IMR-90 (cell line): Measurements from ENCODE around the gene ATP2A3. TPM values are rescaled to one million over a fixed set of nuclear protein-coding genes. Genes with fewer than 3 reads are reported as not detected.

Source experiments
- ATAC-seq: fragments of 200-7000 bp; cut with Tn5 transposase; 2 replicates; pipeline ENCODE4 v1.9.1; 2020; ENCODE audit warnings: low read depth, mild to moderate bottlenecking, moderate library complexity
- BruUV-seq: library from RNA; stranded (reverse); fragments of 400-500 nt; replicated peaks from 2 replicates; lab custom pipeline; 2021; lab: Mats Ljungman, UMichigan
- CTCF ChIA-PET: fragments of 300-600 bp; formaldehyde crosslinking; extraction: SDS; loops from one replicate; lab custom pipeline; 2021; ENCODE audit warnings: antibody characterized with exemption; lab: Yijun Ruan, JAX
- POLR2A ChIA-PET: fragments of 300-600 bp; sonication (Branson Sonifier 250); formaldehyde crosslinking; loops from one replicate; lab custom pipeline; 2022; ENCODE audit warnings: antibody characterized with exemption; ENCODE audit not compliant: unreplicated experiment; lab: Charles Lee
- DNase-seq: peaks from one replicate; pipeline ENCODE4 v3.0.0; 2013
- H2AFZ ChIP-seq: replicated peaks from 2 replicates; pipeline ENCODE3; 2013; ENCODE audit warnings: low read length, mild to moderate bottlenecking; ENCODE audit not compliant: poor library complexity
- H2AK5ac ChIP-seq: 2 replicates; pipeline ENCODE4 v1.6.1; 2013; ENCODE audit warnings: low read depth, low read length, inconsistent platforms
- H2AK9ac ChIP-seq: replicated peaks from 2 replicates; pipeline ENCODE3; 2013; ENCODE audit warnings: mild to moderate bottlenecking, low read depth, low read length, moderate library complexity; ENCODE audit not compliant: poor library complexity
- H2BK120ac ChIP-seq: 2 replicates; pipeline ENCODE4 v1.6.1; 2013; ENCODE audit warnings: low read depth, low read length, inconsistent platforms
- H2BK15ac ChIP-seq: 3 replicates; pipeline ENCODE4 v1.6.1; 2013; ENCODE audit warnings: low read depth, low read length, inconsistent platforms
- H2BK20ac ChIP-seq: 2 replicates; pipeline ENCODE4 v1.6.1; 2013; ENCODE audit warnings: low read depth, mild to moderate bottlenecking, inconsistent platforms, low read length, moderate library complexity
- H2BK5ac ChIP-seq: 2 replicates; pipeline ENCODE4 v1.6.1; 2013; ENCODE audit warnings: mild to moderate bottlenecking, low read depth, low read length, inconsistent platforms; ENCODE audit not compliant: poor library complexity, severe bottlenecking
- H3K14ac ChIP-seq: replicated peaks from 2 replicates; pipeline ENCODE4 v1.6.1; 2013; ENCODE audit warnings: low read depth, low read length, inconsistent platforms
- H3K18ac ChIP-seq: 2 replicates; pipeline ENCODE4 v1.6.1; 2013; ENCODE audit warnings: low read depth, low read length, control low read depth
- H3K23ac ChIP-seq: 2 replicates; pipeline ENCODE4 v1.6.1; 2013; ENCODE audit warnings: low read depth, low read length, inconsistent platforms
- H3K27ac ChIP-seq: 2 replicates; pipeline ENCODE4 v1.5.1; 2013; ENCODE audit warnings: mild to moderate bottlenecking, control low read depth, low read length; ENCODE audit not compliant: insufficient read depth
- H3K27me3 ChIP-seq: 2 replicates; pipeline ENCODE4 v1.6.1; 2013; ENCODE audit warnings: low read length; ENCODE audit not compliant: control insufficient read depth, insufficient read depth
- H3K36me3 ChIP-seq: 2 replicates; pipeline ENCODE4 v1.6.1; 2013; ENCODE audit warnings: low read length, mixed read lengths; ENCODE audit not compliant: control insufficient read depth, insufficient read depth
- H3K4ac ChIP-seq: 2 replicates; pipeline ENCODE4 v1.6.1; 2013; ENCODE audit warnings: low read depth, low read length, inconsistent platforms
- H3K4me1 ChIP-seq: 2 replicates; pipeline ENCODE4 v1.6.1; 2013; ENCODE audit warnings: low read length, mixed read lengths; ENCODE audit not compliant: control insufficient read depth, insufficient read depth
- H3K4me2 ChIP-seq: 2 replicates; pipeline ENCODE4 v1.6.1; 2013; ENCODE audit warnings: low read depth, mild to moderate bottlenecking, control low read depth, low read length, moderate library complexity
- H3K4me3 ChIP-seq: 2 replicates; pipeline ENCODE4 v1.5.1; 2013; ENCODE audit warnings: low read depth, mild to moderate bottlenecking, control low read depth, low read length, moderate library complexity; ENCODE audit not compliant: insufficient read depth
- H3K56ac ChIP-seq: 2 replicates; pipeline ENCODE4 v1.6.1; 2013; ENCODE audit warnings: low read length, inconsistent platforms; ENCODE audit not compliant: insufficient read depth; ENCODE audit errors: extremely low read depth
- H3K79me1 ChIP-seq, 2 experiments: 2 replicates each; pipeline ENCODE4 v1.6.1; 2013; ENCODE audit warnings: low read length in 2 of 2, inconsistent platforms in 1 of 2, low read depth in 1 of 2
- H3K9ac ChIP-seq: 2 replicates; pipeline ENCODE4 v1.6.1; 2013; ENCODE audit warnings: low read depth, low read length, control low read depth
- H3K9me1 ChIP-seq: 2 replicates; pipeline ENCODE4 v1.6.1; 2013; ENCODE audit warnings: low read length, inconsistent platforms; ENCODE audit not compliant: insufficient read depth
- H3K9me3 ChIP-seq: 2 replicates; pipeline ENCODE4 v1.6.1; 2013; ENCODE audit warnings: low read length; ENCODE audit not compliant: control insufficient read depth, insufficient read depth
- H4K20me1 ChIP-seq: 2 replicates; pipeline ENCODE4 v1.6.1; 2013; ENCODE audit warnings: low read length, inconsistent platforms; ENCODE audit not compliant: insufficient read depth
- H4K5ac ChIP-seq: 2 replicates; pipeline ENCODE4 v1.6.1; 2013; ENCODE audit warnings: mild to moderate bottlenecking, low read depth, low read length, control low read depth
- H4K8ac ChIP-seq, 2 experiments: 2 replicates each; pipeline ENCODE4 v1.6.1; 2013; ENCODE audit warnings: low read depth in 2 of 2, low read length in 2 of 2, control low read depth in 1 of 2, inconsistent platforms in 1 of 2
- H4K91ac ChIP-seq: 2 replicates; pipeline ENCODE4 v1.6.1; 2013; ENCODE audit warnings: low read depth, low read length, inconsistent platforms; ENCODE audit not compliant: insufficient read depth
- BHLHE40 ChIP-seq: fragments of 150-350 bp; IDR thresholded peaks from 2 replicates; pipeline ENCODE4 v1.6.1; 2016; ENCODE audit warnings: mild to moderate bottlenecking, low read depth, low read length
- CEBPB ChIP-seq: IDR thresholded peaks from 2 replicates; pipeline ENCODE4 v1.6.1; 2012; ENCODE audit warnings: low read depth, low read length, improper control_type of control experiment
- CHD1 ChIP-seq: IDR thresholded peaks from 2 replicates; pipeline ENCODE4 v1.6.1; 2012; ENCODE audit warnings: low read depth, low read length, improper control_type of control experiment
- FOS ChIP-seq: fragments of 150-350 bp; IDR thresholded peaks from 2 replicates; pipeline ENCODE4 v1.6.1; 2016; ENCODE audit warnings: low read depth, low read length
- MAFK ChIP-seq: IDR thresholded peaks from 2 replicates; pipeline ENCODE4 v1.6.1; 2012; ENCODE audit warnings: low read depth, low read length, improper control_type of control experiment
- MAZ ChIP-seq: IDR thresholded peaks from 2 replicates; pipeline ENCODE4 v1.6.1; 2012; ENCODE audit warnings: low read depth, mild to moderate bottlenecking, low read length, improper control_type of control experiment, moderate library complexity, borderline replicate concordance
- MXI1 ChIP-seq: IDR thresholded peaks from 2 replicates; pipeline ENCODE4 v1.6.1; 2012; ENCODE audit warnings: low read depth, mild to moderate bottlenecking, low read length, moderate library complexity, borderline replicate concordance
- NFE2L2 ChIP-seq: fragments of 150-350 bp; IDR thresholded peaks from 2 replicates; pipeline ENCODE4 v1.6.1; 2016; ENCODE audit warnings: low read depth, mild to moderate bottlenecking, low read length
- POLR2A ChIP-seq: IDR thresholded peaks from 2 replicates; pipeline ENCODE4 v1.6.1; 2012; ENCODE audit warnings: mild to moderate bottlenecking, low read depth, low read length
- RAD21 ChIP-seq: IDR thresholded peaks from 2 replicates; pipeline ENCODE4 v1.6.1; 2012; ENCODE audit warnings: low read length, improper control_type of control experiment
- RCOR1 ChIP-seq: IDR thresholded peaks from 2 replicates; pipeline ENCODE4 v1.6.1; 2012; ENCODE audit warnings: mild to moderate bottlenecking, low read length, improper control_type of control experiment; ENCODE audit not compliant: insufficient replicate concordance
- RFX5 ChIP-seq: IDR thresholded peaks from 2 replicates; pipeline ENCODE4 v1.8.0; 2012; ENCODE audit warnings: low read depth, mild to moderate bottlenecking, low read length, moderate library complexity
- SMC3 ChIP-seq: fragments of 150-350 bp; IDR thresholded peaks from 2 replicates; pipeline ENCODE4 v1.6.1; 2016; ENCODE audit warnings: low read depth, mild to moderate bottlenecking, antibody characterized with exemption, low read length, moderate library complexity
- WGBS, 2 experiments: methylation state at CpG; one replicate each; pipeline versions ENCODE4 v1.1.5 to v1.1.7; 2013; ENCODE audit warnings: missing lambda C conversion rate in 2 of 2; ENCODE audit not compliant: insufficient read length in 1 of 2; ENCODE audit errors: extremely low coverage in 2 of 2; 5-methylcytosine and 5-hydroxymethylcytosine counted together
- dilution Hi-C: fragments of 300-500 bp; cut with HindIII; formaldehyde crosslinking; loops from one replicate; pipeline ENCODE4 v1.14.3; 2018; ENCODE audit warnings: low sequenced_read_pairs; ENCODE audit not compliant: unreplicated experiment
- in situ Hi-C: fragments of 300-500 bp; cut with MboI; formaldehyde crosslinking; loops from 3 replicates; pipeline ENCODE4 v1.14.3; 2019; ENCODE audit warnings: low sequenced_read_pairs, inconsistent platforms, mixed read lengths
- intact Hi-C: fragments of 100-400 bp; cut with micrococcal nuclease; formaldehyde crosslinking; loops from 2 replicates; pipeline ENCODE4 v1.10.0; 2022
- polyA plus RNA-seq, 3 experiments: library from polyadenylated mRNA; depleted of rRNA; stranded (reverse); fragments of >200 nt; gene quantifications; 2 replicates each; pipeline ENCODE4 v1.2.3, GENCODE V29; 2012; ENCODE audit warnings: low replicate concordance in 1 of 3
- total RNA-seq: library from RNA; depleted of rRNA; stranded (reverse); fragments of >200 nt; gene quantifications from 2 replicates; pipeline ENCODE4 v1.2.3, GENCODE V29; 2012
- TF ChIP-seq, protein P1 (sequence below): conservative IDR thresholded peaks from 2 replicates; pipeline ENCODE4 v1.5.1; 2012; ENCODE audit warnings: mild to moderate bottlenecking, low read depth, low read length, improper control_type of control experiment
- TF ChIP-seq, protein P2 (sequence below): fragments of 150-350 bp; IDR thresholded peaks from 2 replicates; pipeline ENCODE4 v1.6.1; 2017; ENCODE audit warnings: mild to moderate bottlenecking, antibody characterized with exemption, low read length, low read depth
- TF ChIP-seq, protein P3 (sequence below): fragments of 150-350 bp; IDR thresholded peaks from 2 replicates; pipeline ENCODE4 v1.6.1; 2016; ENCODE audit warnings: low read depth, mild to moderate bottlenecking, low read length, moderate library complexity, borderline replicate concordance

Gene ATP2A3
- total and polyA plus RNA-seq, 2 of the 4 experiments (the other 2 are of a cell fraction), result 0.18 to 0.63 TPM

DNA sequence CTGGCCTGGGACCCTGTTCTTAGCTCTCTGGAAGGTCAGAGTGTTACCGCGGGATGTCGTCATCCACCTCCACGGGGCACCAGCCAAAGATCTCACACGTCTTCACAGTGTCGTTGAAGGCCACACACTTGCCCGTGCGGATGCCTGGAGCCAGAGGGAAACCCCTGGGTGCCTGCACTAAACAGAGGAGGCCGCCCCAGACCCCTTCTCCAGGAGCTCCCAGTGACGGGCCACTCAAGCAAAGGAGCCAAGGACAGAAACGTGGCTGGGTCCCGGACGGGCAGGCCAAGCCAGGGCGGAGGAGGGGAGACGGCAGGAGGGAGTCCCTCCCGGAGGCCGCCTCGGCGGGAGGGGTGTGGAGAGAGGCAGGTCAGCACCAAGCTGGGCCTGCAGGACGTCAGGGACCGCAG is 60.4 kb downstream of the ATP2A3 start:
- Histone ChIP-seq H3K4me1 (no peaks in the 10 kb centered on the region), H2BK120ac (no peak overlapping the region), H3K4me3 (no peak overlapping the region), H4K5ac (no peak overlapping the region), H3K56ac (no peak overlapping the region), H3K27me3 (peaks cover 3% of the 10 kb centered on the region; the same call in 1 of the 2 replicates), H3K14ac (no peak overlapping the region), H4K91ac (no peak overlapping the region), H4K8ac (no peak overlapping the region), H3K9me1 (no peaks in the 10 kb centered on the region), H2BK5ac (no peak overlapping the region), H3K36me3 (no peaks in the 10 kb centered on the region), H3K79me1 (no peaks in the 10 kb centered on the region), H3K27ac (no peak overlapping the region), H2BK15ac (no peak overlapping the region), H2AFZ (no peak overlapping the region), H2BK20ac (no peak overlapping the region), H3K9ac (no peak overlapping the region), H3K23ac (no peak overlapping the region), H3K4me2 (no peak overlapping the region), H3K4ac (no peak overlapping the region), H2AK5ac (no peak overlapping the region), H3K18ac (no peak overlapping the region), H4K20me1 (0 out of 2 replicates have a peak, but pooled peaks cover 4% of the 10 kb centered on the region), H2AK9ac (no peak overlapping the region), H3K9me3 (no peaks in the 10 kb centered on the region)
- intact Hi-C loops (no loop called here), in situ Hi-C loops (no loop called here), dilution Hi-C loops (no loop called here)
- no TSS peak for BruUV-seq
- DNase-seq (no peak), ATAC-seq (no peak)
- ChIA-PET CTCF (interaction anchor here (2.3 kb wide), 1 partner anchor 10 kb away, joined by 9 read pairs; no protein-coding TSS in a partner anchor), POLR2A (no interaction called here)
- TF ChIP-seq RCOR1, result no peak
- no peak for TF ChIP-seq NFE2L2
- no peak for TF ChIP-seq SMC3
- no peak for TF ChIP-seq MXI1
- TF ChIP-seq RAD21, result no peak
- TF ChIP-seq FOS, result no peak
- no peak for TF ChIP-seq CEBPB
- no peak for TF ChIP-seq MAFK
- TF ChIP-seq, protein P1, sequence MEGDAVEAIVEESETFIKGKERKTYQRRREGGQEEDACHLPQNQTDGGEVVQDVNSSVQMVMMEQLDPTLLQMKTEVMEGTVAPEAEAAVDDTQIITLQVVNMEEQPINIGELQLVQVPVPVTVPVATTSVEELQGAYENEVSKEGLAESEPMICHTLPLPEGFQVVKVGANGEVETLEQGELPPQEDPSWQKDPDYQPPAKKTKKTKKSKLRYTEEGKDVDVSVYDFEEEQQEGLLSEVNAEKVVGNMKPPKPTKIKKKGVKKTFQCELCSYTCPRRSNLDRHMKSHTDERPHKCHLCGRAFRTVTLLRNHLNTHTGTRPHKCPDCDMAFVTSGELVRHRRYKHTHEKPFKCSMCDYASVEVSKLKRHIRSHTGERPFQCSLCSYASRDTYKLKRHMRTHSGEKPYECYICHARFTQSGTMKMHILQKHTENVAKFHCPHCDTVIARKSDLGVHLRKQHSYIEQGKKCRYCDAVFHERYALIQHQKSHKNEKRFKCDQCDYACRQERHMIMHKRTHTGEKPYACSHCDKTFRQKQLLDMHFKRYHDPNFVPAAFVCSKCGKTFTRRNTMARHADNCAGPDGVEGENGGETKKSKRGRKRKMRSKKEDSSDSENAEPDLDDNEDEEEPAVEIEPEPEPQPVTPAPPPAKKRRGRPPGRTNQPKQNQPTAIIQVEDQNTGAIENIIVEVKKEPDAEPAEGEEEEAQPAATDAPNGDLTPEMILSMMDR, result no peak
- no peak for TF ChIP-seq POLR2A
- no peak for TF ChIP-seq MAZ
- TF ChIP-seq CHD1, result no peak
- TF ChIP-seq, protein P2, sequence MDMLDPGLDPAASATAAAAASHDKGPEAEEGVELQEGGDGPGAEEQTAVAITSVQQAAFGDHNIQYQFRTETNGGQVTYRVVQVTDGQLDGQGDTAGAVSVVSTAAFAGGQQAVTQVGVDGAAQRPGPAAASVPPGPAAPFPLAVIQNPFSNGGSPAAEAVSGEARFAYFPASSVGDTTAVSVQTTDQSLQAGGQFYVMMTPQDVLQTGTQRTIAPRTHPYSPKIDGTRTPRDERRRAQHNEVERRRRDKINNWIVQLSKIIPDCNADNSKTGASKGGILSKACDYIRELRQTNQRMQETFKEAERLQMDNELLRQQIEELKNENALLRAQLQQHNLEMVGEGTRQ, result no peak
- TF ChIP-seq BHLHE40, result no peak
- TF ChIP-seq, protein P3, sequence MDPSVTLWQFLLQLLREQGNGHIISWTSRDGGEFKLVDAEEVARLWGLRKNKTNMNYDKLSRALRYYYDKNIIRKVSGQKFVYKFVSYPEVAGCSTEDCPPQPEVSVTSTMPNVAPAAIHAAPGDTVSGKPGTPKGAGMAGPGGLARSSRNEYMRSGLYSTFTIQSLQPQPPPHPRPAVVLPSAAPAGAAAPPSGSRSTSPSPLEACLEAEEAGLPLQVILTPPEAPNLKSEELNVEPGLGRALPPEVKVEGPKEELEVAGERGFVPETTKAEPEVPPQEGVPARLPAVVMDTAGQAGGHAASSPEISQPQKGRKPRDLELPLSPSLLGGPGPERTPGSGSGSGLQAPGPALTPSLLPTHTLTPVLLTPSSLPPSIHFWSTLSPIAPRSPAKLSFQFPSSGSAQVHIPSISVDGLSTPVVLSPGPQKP, result no peak
- no peak for TF ChIP-seq RFX5
- 56% methylated on average over 8 of the region's 21 CpGs; no CpG with 5 or more reads in 1 of the 2 experiments for WGBS, 2 experiments
